Sigmoid colon (tissue), 7 donors: Measurements from ENCODE around the gene PDS5A. TPM values are rescaled to one million over a fixed set of nuclear protein-coding genes. Genes with fewer than 3 reads are reported as not detected.
"Not testable (repeated sequence)": the region's sequence is repeated elsewhere in the genome, so short reads cannot be mapped to it uniquely, and the experiment has no call there.

ENCODE experiments used
- DNase-seq: peaks from one replicate; pipeline ENCODE4 v3.0.0-alpha.2; 2019
- H3K27ac ChIP-seq, 4 donors: fragments of 200-600 bp; sonication (generic); one replicate each; pipeline ENCODE4 v1.5.1; 2016 to 2019; ENCODE audit warnings: mild to moderate bottlenecking in 1 of 4
- H3K27me3 ChIP-seq, 3 donors: fragments of 200-600 bp; sonication (generic); one replicate each; pipeline ENCODE4 v1.5.1; 2019; ENCODE audit warnings: mild to moderate bottlenecking in 1 of 3
- H3K36me3 ChIP-seq, 4 donors: fragments of 200-600 bp; sonication (generic); one replicate each; pipeline ENCODE4 v1.5.1; 2016 to 2019
- H3K4me1 ChIP-seq, 4 donors: fragments of 200-600 bp; sonication (generic); one replicate each; pipeline ENCODE4 v1.5.1; 2017 to 2019
- H3K4me3 ChIP-seq, 4 donors: fragments of 200-600 bp; sonication (generic); one replicate each; pipeline ENCODE4 v1.5.1; 2017 to 2019; ENCODE audit warnings: mild to moderate bottlenecking in 2 of 4, moderate library complexity in 1 of 4
- H3K9me3 ChIP-seq, 4 donors: fragments of 200-600 bp in 3 of 4; sonication (generic) in 3 of 4; one replicate each; pipeline versions ENCODE4 v1.5.1 to v1.6.1; 2013 to 2019
- EP300 ChIP-seq, 4 donors: sonication (generic); formaldehyde crosslinking; IDR thresholded peaks; one replicate each; pipeline ENCODE4 v1.6.1; 2017; ENCODE audit warnings: antibody characterized with exemption in 4 of 4
- POLR2A ChIP-seq, 2 donors: fragments of 450-650 bp; IDR thresholded peaks; one replicate each; pipeline ENCODE4 v1.6.1; 2016; ENCODE audit warnings: antibody characterized with exemption in 2 of 2, mild to moderate bottlenecking in 2 of 2, moderate library complexity in 2 of 2
- POLR2AphosphoS5 ChIP-seq, 4 donors: sonication (generic); formaldehyde crosslinking; IDR thresholded peaks; one replicate each; pipeline ENCODE4 v1.6.1; 2017; ENCODE audit warnings: antibody characterized with exemption in 4 of 4
- WGBS, 2 donors: extraction: QIAGEN DNeasy Blood & Tissue Kit; methylation state at CpG; one replicate each; pipeline ENCODE4 v1.1.7; 2013; 5-methylcytosine and 5-hydroxymethylcytosine counted together
- intact Hi-C: fragments of 100-400 bp; cut with DNase I; formaldehyde crosslinking; loops from one replicate; pipeline ENCODE4 v1.15.1; 2023
- polyA plus RNA-seq, 3 donors: library from polyadenylated mRNA; stranded (reverse); fragments of 200-250 nt; gene quantifications; one replicate each; pipeline ENCODE4 v1.2.3, GENCODE V29; 2013
- total RNA-seq, 4 donors: library from RNA; depleted of rRNA; stranded (reverse); fragments of >200 nt; gene quantifications; one replicate each; pipeline ENCODE4 v1.1.0, GENCODE V29; 2016
- TF ChIP-seq, protein P1 (sequence below), 4 experiments: fragments of 450-650 bp in 3 of 4; fragments of 200-600 bp in 1 of 4; IDR thresholded peaks; one replicate each; pipeline ENCODE4 v1.5.1; 2016 to 2019; ENCODE audit warnings: antibody characterized with exemption in 4 of 4, mild to moderate bottlenecking in 3 of 4, moderate library complexity in 2 of 4
- donor health status: healthy with polysubstance abuse.
- donor health status: Bipolar disorder and iron deficiency.
- donor health status: healthy.

PDS5A gene
- total and polyA plus RNA-seq, 7 donors: 16.8 to 69.6 (median 57.1) TPM

DNA sequence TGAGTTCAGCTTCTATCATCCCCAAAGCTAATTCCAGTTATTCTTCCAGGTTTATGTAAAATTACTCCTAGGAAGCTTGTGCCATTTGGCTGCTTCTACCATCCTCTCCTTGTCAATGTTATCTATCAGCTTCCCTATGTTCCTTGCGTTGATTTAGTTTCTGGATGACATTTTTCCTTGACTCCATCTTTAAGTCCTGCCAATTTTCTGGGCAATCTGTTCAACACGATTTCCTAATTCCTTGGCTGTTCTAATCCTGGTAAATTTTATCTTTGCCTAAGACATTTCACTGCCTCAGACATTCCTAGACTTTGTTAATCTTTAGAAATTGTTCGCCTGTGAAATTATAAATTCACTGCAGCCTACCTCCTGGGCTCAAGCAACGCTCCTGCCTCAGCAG lies 125.1 kb downstream of the PDS5A start:
- no peak for DNase-seq
- Histone ChIP-seq H3K4me3 (no peak overlapping the region), H3K27ac (no peak overlapping the region), H3K4me1 (no peaks in the 10 kb centered on the region), H3K27me3 (no peaks in the 10 kb centered on the region), H3K36me3 (peaks cover 0 to 59% (median 5%) of the 10 kb centered on the region in 4 donors), H3K9me3 (peaks cover 0 to 3% (median 0%) of the 10 kb centered on the region in 4 donors)
- WGBS, 2 donors: 96% methylated on average over 4 of the region's 4 CpGs
- intact Hi-C loops: no loop called here
- TF ChIP-seq POLR2A (IDR thresholded peaks at IDR 0.05) (no peak), POLR2AphosphoS5 (IDR thresholded peaks at IDR 0.05) (no peak), EP300 (IDR thresholded peaks at IDR 0.05) (no peak)
- TF ChIP-seq, protein P1, sequence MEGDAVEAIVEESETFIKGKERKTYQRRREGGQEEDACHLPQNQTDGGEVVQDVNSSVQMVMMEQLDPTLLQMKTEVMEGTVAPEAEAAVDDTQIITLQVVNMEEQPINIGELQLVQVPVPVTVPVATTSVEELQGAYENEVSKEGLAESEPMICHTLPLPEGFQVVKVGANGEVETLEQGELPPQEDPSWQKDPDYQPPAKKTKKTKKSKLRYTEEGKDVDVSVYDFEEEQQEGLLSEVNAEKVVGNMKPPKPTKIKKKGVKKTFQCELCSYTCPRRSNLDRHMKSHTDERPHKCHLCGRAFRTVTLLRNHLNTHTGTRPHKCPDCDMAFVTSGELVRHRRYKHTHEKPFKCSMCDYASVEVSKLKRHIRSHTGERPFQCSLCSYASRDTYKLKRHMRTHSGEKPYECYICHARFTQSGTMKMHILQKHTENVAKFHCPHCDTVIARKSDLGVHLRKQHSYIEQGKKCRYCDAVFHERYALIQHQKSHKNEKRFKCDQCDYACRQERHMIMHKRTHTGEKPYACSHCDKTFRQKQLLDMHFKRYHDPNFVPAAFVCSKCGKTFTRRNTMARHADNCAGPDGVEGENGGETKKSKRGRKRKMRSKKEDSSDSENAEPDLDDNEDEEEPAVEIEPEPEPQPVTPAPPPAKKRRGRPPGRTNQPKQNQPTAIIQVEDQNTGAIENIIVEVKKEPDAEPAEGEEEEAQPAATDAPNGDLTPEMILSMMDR (IDR thresholded peaks at IDR 0.05): no peak

DNA sequence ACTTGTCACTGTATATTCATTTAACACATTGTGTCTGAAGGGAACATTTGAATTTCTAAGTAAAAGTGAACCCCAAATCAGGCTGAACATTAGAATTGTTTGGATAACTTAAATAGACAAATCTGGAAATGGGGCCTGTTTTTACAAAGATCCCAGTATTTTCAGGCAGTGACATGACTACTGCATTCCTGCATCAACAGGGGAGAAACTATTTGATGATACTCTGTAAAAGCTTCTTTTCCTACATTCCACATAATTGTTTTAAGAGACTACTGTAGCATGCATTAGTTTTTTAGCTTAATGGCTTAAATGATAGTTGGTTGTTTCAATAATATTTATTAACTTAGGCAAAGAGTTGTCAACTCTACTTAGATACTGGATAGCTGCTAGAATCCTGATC lies 127.0 kb downstream of the PDS5A start:
- Histone ChIP-seq H3K27ac (no peak overlapping the region), H3K4me3 (no peak overlapping the region), H3K36me3 (peaks cover 0 to 69% (median 0%) of the 10 kb centered on the region in 4 donors), H3K27me3 (no peaks in the 10 kb centered on the region), H3K9me3 (peaks cover 0 to 2% (median 0%) of the 10 kb centered on the region in 4 donors), H3K4me1 (no peaks in the 10 kb centered on the region)
- intact Hi-C loops: no loop called here
- TF ChIP-seq POLR2A (IDR thresholded peaks at IDR 0.05) (no peak), EP300 (IDR thresholded peaks at IDR 0.05) (no peak)
- TF ChIP-seq, protein P1 (IDR thresholded peaks at IDR 0.05): no peak
- no peak for DNase-seq

DNA sequence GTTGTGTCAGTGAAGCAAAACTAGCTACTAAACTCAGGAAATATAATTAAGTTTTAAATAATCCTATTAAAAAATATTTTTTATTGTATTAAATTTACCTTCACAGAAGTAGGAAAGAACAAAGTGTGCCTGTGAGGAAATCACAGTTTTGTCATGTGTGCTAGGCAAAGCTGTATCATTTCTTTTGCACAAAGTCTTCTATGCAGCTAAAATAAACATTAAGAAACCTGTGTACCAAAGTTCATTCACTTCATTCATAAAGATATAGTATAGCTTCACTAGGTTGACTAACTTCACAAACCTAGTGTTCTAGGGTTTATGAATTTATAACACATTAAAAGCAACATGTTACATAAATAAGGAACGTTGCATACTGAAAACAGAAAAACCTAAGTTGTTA lies 131.0 kb downstream of the PDS5A start:
- no peaks in the 10 kb centered on the region for H3K4me1 ChIP-seq
- WGBS, 2 donors: 20 to 67% methylated on average over 1 of the region's 1 CpG
- H3K27me3 ChIP-seq: no peaks in the 10 kb centered on the region
- H3K4me3 ChIP-seq: no peak overlapping the region
- TF ChIP-seq POLR2A (IDR thresholded peaks at IDR 0.05) (no peak), EP300 (IDR thresholded peaks at IDR 0.05) (no peak), POLR2AphosphoS5 (IDR thresholded peaks at IDR 0.05) (no peak)
- TF ChIP-seq, protein P1 (IDR thresholded peaks at IDR 0.05): no peak
- H3K27ac ChIP-seq: no peak overlapping the region
- H3K36me3 ChIP-seq: peaks cover 3 to 75% (median 6%) of the 10 kb centered on the region in 4 donors
- no peaks in the 10 kb centered on the region for H3K9me3 ChIP-seq
- intact Hi-C loops: no loop called here
- no peak for DNase-seq

DNA sequence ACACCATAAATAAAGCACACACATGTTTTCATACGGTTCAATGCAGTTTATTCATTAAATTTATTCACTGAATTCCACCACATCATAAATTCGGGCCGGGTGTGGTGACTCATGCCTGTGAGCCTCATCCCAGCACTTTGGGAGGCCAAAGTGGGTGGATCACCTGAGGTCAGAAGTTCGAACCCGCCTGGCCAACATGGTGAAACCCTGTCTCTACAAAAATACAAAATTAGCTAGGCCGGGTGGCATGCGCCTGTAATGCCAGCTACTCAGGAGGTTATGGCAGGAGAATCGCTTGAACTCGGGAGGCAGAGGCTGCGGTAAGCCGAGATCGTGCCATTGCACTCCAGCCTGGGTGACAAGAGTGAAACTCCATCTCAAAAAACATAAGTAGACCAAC lies 131.6 kb downstream of the PDS5A start:
- Histone ChIP-seq H3K27ac (no peak overlapping the region), H3K9me3 (no peaks in the 10 kb centered on the region), H3K4me1 (no peaks in the 10 kb centered on the region), H3K36me3 (peaks cover 9 to 77% (median 12%) of the 10 kb centered on the region in 4 donors), H3K27me3 (no peaks in the 10 kb centered on the region), H3K4me3 (no peak overlapping the region)
- DNase-seq: no peak
- 79 to 91% methylated on average over 12 of the region's 12 CpGs for WGBS, 2 donors
- TF ChIP-seq, protein P1 (IDR thresholded peaks at IDR 0.05): no peak
- TF ChIP-seq EP300 (IDR thresholded peaks at IDR 0.05) (no peak), POLR2AphosphoS5 (IDR thresholded peaks at IDR 0.05) (no peak), POLR2A (IDR thresholded peaks at IDR 0.05) (no peak)
- intact Hi-C loops: no loop called here

DNA sequence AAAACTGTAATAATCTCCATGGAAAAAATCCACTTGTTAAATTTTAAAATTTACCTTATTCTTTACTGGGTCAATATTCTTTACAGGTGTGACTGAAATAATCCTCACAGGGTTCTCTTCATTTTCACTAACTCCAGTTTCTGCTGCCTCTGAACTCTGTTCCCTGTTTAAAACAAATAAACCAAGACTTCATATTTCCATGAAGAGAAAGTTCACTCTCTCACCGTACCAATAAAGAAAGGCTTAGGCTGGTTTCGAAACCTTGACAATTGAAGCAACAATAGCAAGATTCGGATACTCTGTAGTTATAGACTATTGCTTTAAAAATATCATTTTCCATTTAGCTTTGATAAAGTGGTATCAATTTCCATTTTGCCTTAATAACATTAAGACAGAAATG lies 135.8 kb downstream of the PDS5A start:
- intact Hi-C loops: no loop called here
- H3K36me3 ChIP-seq: peaks cover 25 to 93% (median 43%) of the 10 kb centered on the region in 4 donors

DNA sequence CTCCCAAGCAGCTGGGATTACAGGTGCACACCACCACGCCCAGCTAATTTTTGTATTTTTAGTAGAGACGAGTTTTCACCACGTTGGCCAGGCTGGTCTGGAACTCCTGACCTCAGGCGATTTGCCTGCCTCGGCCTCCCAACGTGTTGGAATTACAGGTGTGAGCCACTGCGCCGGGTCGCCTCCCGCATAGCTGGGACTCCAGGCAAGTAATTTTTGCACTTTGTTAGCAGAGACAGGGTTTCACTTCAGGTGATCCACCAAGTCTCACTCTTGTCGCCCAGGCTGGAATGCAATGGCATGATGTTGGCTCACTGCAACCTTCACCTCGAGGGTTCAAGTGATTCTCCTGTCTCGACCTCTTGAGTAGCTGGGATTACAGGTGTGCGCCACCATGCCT lies 137.2 kb downstream of the PDS5A start:
- DNase-seq, H3K4me3 ChIP-seq, H3K9me3 ChIP-seq, H3K27ac ChIP-seq, H3K27me3 ChIP-seq, H3K4me1 ChIP-seq, intact Hi-C loops: not testable (repeated sequence)
- WGBS, 2 donors: 93 to 98% methylated on average over 14 of the region's 14 CpGs
- peaks cover 25 to 95% (median 47%) of the 10 kb centered on the region in 4 donors for H3K36me3 ChIP-seq

More for the DNA sequence above, 135.8 kb downstream of the PDS5A start:
- Histone ChIP-seq H3K27ac (no peak overlapping the region), H3K9me3 (no peaks in the 10 kb centered on the region), H3K27me3 (no peaks in the 10 kb centered on the region), H3K4me1 (no peaks in the 10 kb centered on the region), H3K4me3 (no peak overlapping the region)
- WGBS, 2 donors: 96 to 97% methylated on average over 3 of the region's 3 CpGs
- no peak for DNase-seq
- no peak for TF ChIP-seq POLR2A (IDR thresholded peaks at IDR 0.05)
- TF ChIP-seq, protein P1 (IDR thresholded peaks at IDR 0.05): no peak
- TF ChIP-seq EP300 (IDR thresholded peaks at IDR 0.05): no peak
- TF ChIP-seq POLR2AphosphoS5 (IDR thresholded peaks at IDR 0.05): no peak
